NCI-H2196 treated with DMSO at 0.1 percent for 48 hours (cell line): ENCODE data around the gene CCDC92.

ENCODE experiments used
- DNase-seq: peaks from one replicate; lab custom pipeline; 2025; ENCODE audit not compliant: unreplicated experiment; lab: John Stamatoyannopoulos, UW

CCDC92 gene

GRCh38 chr12:123976227-123976826 is 3.7 kb upstream of the CCDC92 start:
- no peak for DNase-seq

- DNase-seq: no peak
These were observed 1.1 kb upstream of the CCDC92 start for GRCh38 chr12:123973552-123974341.

GRCh38 chr12:123971770-123972456 is 718 bp downstream of the CCDC92 start:
- no peak for DNase-seq

- no peak for DNase-seq
These were observed 1.2 kb downstream of the CCDC92 start for GRCh38 chr12:123971449-123971769.

- no peak for DNase-seq
These were observed 5.5 kb downstream of the CCDC92 start for GRCh38 chr12:123967121-123967586.

- no peak for DNase-seq
These were observed 6.0 kb downstream of the CCDC92 start for GRCh38 chr12:123966596-123966995.

GRCh38 chr12:123965382-123965781 is 7.2 kb downstream of the CCDC92 start:
- no peak for DNase-seq

- DNase-seq: no peak
These were observed 8.8 kb downstream of the CCDC92 start for GRCh38 chr12:123963821-123964220.

GRCh38 chr12:123962513-123962912 is 10.1 kb downstream of the CCDC92 start:
- no peak for DNase-seq

- no peak for DNase-seq
These were observed 10.9 kb downstream of the CCDC92 start for GRCh38 chr12:123961585-123962345.

- DNase-seq: no peak
These were observed 11.8 kb downstream of the CCDC92 start for GRCh38 chr12:123960856-123961255.

GRCh38 chr12:123960029-123960735 is 12.4 kb downstream of the CCDC92 start:
- DNase-seq: no peak

- no peak for DNase-seq
These were observed 13.8 kb downstream of the CCDC92 start for GRCh38 chr12:123958876-123959275.

GRCh38 chr12:123958462-123958861 is 14.2 kb downstream of the CCDC92 start:
- no peak for DNase-seq

GRCh38 chr12:123957196-123957595 is 15.4 kb downstream of the CCDC92 start:
- no peak for DNase-seq

GRCh38 chr12:123956249-123956648 is 16.4 kb downstream of the CCDC92 start:
- DNase-seq: no peak

GRCh38 chr12:123954647-123955350 is 17.8 kb downstream of the CCDC92 start:
- DNase-seq: no peak

- no peak for DNase-seq
These were observed 20.6 kb downstream of the CCDC92 start for GRCh38 chr12:123952037-123952436.

- DNase-seq: no peak
These were observed 21.2 kb downstream of the CCDC92 start for GRCh38 chr12:123951467-123951866.
